HuH-7 (cell line): ENCODE results near the gene DDX50.
"Not testable (repeated sequence)": the region's sequence is repeated elsewhere in the genome, so short reads cannot be mapped to it uniquely, and the experiment has no call there.

Source experiments
- DNase-seq: peaks from one replicate; pipeline ENCODE4 v3.0.0; 2011; ENCODE audit warnings: low spot score

The DDX50 gene

GRCh38 chr10:68901105-68901927, at the start of gene DDX50:
Gene DDX50 (plus strand): TSS chr10:68901315. CDS start chr10:68901385, 70 bp downstream.
- DNase-seq = peak; percentile 81

GRCh38 chr10:68856352-68856751, 44.8 kb upstream of the DDX50 start:
- DNase-seq = no peak

- no peak for DNase-seq
These were observed 44.1 kb upstream of the DDX50 start for GRCh38 chr10:68857005-68857404.

- no peak for DNase-seq
These were observed 39.9 kb upstream of the DDX50 start for GRCh38 chr10:68861253-68861652.

GRCh38 chr10:68864611-68865010, 36.5 kb upstream of the DDX50 start:
- no peak for DNase-seq

GRCh38 chr10:68868173-68868572, 32.9 kb upstream of the DDX50 start:
- not testable (repeated sequence) for DNase-seq

- no peak for DNase-seq
These were observed 31.5 kb upstream of the DDX50 start for GRCh38 chr10:68869623-68870022.

- no peak for DNase-seq
These were observed 31.1 kb upstream of the DDX50 start for GRCh38 chr10:68870061-68870460.

GRCh38 chr10:68870545-68871104, 30.5 kb upstream of the DDX50 start:
- no peak for DNase-seq

GRCh38 chr10:68871105-68871711, 29.9 kb upstream of the DDX50 start:
- DNase-seq = no peak

- DNase-seq = no peak
These were observed 29.3 kb upstream of the DDX50 start for GRCh38 chr10:68871731-68872342.

GRCh38 chr10:68876246-68877138, 24.6 kb upstream of the DDX50 start:
- DNase-seq = peak; percentile 32

- DNase-seq = no peak
These were observed 23.5 kb upstream of the DDX50 start for GRCh38 chr10:68877482-68878110.

- DNase-seq = no peak
These were observed 22.6 kb upstream of the DDX50 start for GRCh38 chr10:68878496-68878895.

GRCh38 chr10:68879628-68880027, 21.5 kb upstream of the DDX50 start:
- no peak for DNase-seq

GRCh38 chr10:68880181-68880580, 20.9 kb upstream of the DDX50 start:
- no peak for DNase-seq

- no peak for DNase-seq
These were observed 6.1 kb upstream of the DDX50 start for GRCh38 chr10:68895041-68895440.

- peak; percentile 39 for DNase-seq
These were observed 3.8 kb upstream of the DDX50 start for GRCh38 chr10:68897336-68897741.

GRCh38 chr10:68899186-68899745, 1.8 kb upstream of the DDX50 start:
- DNase-seq = no peak

GRCh38 chr10:68900427-68901104, 549 bp upstream of the DDX50 start:
- peak; percentile 52 for DNase-seq
